NCI-H1105 treated with DMSO at 0.1 percent for 48 hours (cell line): ENCODE measurements around the gene AHDC1.
"Not testable (repeated sequence)": the region's sequence is repeated elsewhere in the genome, so short reads cannot be mapped to it uniquely, and the experiment has no call there.

Experiments
- DNase-seq: peaks from one replicate; lab custom pipeline; 2025; lab: John Stamatoyannopoulos, UW

The AHDC1 gene

GRCh38 chr1:27551170-27551952 lies 52.6 kb downstream of the AHDC1 start:
- no peak for DNase-seq

DNA sequence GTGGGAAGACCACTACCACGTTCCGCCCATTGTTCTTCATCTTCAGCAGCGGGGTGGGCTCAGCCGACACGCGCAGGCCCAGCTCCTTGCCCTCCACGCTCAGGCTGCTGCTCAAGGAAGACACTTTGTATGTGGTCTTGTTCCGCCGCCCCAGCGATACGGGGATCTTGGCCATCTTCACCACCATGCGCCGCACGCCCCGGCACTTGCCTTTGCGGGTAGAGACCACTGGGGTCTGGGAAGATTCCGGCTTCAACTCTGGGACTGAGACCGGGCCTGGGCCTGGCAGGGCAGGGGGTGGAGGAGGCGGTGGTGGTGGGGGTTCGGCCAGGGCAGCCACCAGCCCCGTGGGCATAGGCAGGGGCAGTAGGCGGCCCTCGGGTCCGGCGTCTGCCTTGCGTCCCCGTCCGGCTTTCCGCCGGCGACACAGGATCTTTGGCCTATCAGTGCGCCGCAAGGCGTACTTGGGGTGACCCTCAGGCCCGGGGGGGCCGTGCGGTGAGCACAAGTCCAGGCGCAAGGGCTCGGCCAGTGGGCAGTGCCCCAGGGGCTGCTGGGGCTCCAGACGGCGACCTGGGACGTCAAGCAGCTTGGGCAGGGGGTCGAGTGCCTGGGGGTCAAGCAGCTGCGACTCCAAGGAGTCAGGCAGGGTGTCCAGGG lies 53.3 kb downstream of the AHDC1 start:
- DNase-seq: no peak

DNA sequence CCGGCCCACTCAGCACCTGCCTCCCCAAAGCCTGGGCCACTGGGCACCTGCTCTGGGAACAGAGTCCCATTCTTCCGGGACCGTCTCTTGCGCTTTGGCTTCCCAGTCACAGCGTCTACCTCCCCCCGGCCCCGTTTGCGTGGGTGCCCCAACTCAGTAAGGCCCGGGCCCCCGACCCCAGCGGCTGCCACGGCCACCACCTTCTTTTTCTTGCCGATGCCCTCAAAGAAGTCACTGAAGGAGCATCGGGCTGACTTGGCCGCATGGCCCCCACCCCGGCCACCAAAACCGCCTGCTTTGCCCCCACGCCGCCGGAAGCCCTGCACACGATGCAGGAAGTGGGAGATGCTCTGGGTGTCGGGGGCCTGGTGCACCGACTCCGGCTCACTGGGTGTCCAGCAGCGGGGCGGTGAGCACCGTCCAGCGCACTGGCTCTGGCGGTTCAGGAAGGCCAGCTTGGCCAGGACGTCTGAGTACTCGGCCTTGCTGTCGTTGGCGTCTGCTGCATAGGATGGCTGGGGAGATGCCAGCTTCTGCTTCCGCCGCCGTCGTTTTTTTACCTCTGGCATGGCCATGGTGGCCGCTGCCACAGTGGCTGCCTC lies 54.0 kb downstream of the AHDC1 start:
- DNase-seq: no peak

- DNase-seq: no peak
Measured at GRCh38 chr1:27548858-27549719, 54.9 kb downstream of the AHDC1 start.

- no peak for DNase-seq
Measured at GRCh38 chr1:27548136-27548853, 55.6 kb downstream of the AHDC1 start.

- DNase-seq: no peak
Measured at GRCh38 chr1:27547220-27548116, 56.5 kb downstream of the AHDC1 start.

GRCh38 chr1:27545876-27546275 lies 58.1 kb downstream of the AHDC1 start:
- no peak for DNase-seq

DNA sequence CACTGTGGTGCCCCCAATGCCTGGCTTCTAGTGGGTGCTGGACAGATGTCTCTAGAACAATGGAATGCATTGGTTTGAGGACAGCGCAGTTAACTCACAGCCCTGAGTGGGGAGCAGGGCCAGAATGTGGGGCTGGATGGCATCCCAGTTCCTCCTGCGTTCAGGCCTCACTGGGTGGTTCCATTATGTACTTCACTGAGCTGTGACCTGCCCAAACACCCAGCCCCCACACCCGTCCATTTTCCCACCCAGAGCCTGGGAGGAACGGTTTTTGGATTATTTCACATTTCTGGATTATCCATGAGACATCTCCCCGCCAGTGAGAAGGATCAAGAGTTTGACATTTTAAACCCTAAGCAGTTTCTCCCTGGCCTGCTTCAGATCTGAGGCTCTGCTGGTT lies 58.7 kb downstream of the AHDC1 start:
- DNase-seq: no peak

GRCh38 chr1:27544834-27545233 lies 59.1 kb downstream of the AHDC1 start:
- no peak for DNase-seq

DNA sequence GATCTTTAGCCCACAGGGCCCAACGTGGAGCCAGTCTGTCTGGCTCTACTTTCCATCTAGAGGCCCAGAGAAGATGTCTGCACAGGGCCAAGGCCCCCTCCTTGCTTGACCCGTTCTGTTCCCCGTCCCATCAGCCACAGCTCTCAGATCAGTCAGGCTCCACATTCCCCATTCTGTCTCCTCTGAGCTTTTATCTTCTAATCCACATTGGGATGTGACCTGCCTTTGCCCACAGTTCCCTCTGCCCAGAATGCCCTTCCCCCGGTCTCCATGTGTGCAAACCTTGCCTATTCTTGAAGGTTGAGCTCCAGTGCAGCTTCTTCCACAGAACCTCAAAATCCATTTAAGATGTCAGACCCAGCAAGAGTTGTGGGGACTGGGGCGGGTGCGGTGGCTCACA lies 60.7 kb downstream of the AHDC1 start:
- DNase-seq: no peak

DNA sequence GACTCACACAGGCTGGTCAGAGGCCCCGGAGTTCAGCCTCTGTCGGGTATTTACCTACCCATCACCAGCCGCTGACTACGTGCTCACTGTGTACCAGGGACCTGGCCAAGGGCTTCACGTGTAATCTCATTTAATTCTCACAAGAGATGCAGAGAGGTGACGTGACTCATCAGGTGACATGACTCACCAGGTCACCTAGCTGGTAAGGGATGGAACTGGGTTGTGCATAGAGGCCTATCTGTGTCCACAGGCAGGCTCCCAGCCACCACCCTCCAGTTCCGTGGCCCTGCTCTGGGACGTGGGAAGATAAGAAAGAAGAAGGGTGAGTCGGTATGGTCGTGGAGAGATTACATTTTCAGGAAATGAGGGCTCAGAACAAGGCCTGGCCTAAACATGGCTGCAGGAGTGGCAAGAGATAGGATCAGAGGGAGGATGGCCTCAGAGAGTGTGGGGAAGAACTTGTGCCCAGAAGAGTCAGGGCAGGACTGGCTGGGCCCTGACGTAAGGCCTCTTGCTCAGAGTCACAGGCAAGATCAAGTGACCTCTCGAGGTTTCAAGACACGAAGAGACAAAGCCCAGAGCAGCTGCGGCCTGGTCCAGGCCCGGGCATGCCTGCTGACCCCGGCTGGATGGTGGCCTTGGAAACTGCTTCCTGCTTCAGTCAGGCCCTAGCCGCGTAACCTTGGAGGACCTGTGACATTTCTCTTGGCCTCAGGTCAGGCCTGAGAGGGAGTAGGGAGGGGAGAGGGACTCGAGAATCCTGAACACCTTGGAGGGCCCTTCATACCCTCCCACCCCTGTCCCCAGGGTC lies 61.3 kb downstream of the AHDC1 start:
- no peak for DNase-seq

- DNase-seq: no peak
Measured at GRCh38 chr1:27539901-27540861, 63.8 kb downstream of the AHDC1 start.

DNA sequence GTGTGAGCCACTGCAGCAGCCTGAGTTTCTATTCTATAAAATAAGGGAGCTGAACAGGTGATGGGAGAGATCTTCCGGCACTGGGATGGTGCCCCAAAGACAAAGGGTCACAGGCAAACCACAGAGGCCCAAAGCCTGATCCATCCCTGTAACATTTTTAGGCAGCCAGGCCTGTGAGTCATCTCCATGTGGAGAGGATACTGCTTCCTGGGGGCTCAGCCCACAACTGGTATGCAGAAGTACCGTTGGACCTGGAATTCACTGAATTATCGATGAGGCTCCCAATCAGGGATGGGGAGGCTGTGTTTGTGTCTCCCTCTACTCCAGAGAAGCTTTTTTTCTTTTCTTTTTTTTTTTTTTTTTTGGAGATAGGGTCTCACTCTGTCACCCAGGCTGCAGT lies 65.2 kb downstream of the AHDC1 start:
- DNase-seq: no peak

DNA sequence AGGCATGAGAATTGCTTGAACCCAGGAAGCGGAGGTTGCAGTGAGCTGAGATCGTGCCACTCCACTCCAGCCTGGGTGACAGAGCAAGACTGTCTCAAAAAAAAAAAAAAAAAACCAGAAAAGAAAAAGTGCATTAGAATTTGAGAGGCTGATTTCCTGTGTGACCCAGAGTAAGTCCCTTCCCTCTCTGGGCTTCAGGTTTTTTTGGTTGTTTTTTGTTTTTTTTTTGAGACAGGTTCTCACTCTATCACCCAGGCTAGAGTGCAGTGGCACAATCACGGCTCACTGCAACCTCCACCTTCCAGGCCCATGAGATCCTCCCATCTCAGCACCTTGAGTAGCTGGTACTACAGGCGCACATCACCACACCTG lies 65.7 kb downstream of the AHDC1 start:
- not testable (repeated sequence) for DNase-seq

- DNase-seq: peak; percentile 14
Measured at GRCh38 chr1:27536767-27537166, 67.2 kb downstream of the AHDC1 start.

- no peak for DNase-seq
Measured at GRCh38 chr1:27536010-27536757, 67.8 kb downstream of the AHDC1 start.

- DNase-seq: no peak
Measured at GRCh38 chr1:27535386-27535785, 68.6 kb downstream of the AHDC1 start.
